Superior temporal gyrus (tissue), 1 donor: ENCODE data around the gene CABP7.

Experiments
- DNase-seq: peaks from one replicate; pipeline ENCODE4 v3.0.0-alpha.2; 2016; ENCODE audit errors: extremely low spot score

CABP7 gene

DNA sequence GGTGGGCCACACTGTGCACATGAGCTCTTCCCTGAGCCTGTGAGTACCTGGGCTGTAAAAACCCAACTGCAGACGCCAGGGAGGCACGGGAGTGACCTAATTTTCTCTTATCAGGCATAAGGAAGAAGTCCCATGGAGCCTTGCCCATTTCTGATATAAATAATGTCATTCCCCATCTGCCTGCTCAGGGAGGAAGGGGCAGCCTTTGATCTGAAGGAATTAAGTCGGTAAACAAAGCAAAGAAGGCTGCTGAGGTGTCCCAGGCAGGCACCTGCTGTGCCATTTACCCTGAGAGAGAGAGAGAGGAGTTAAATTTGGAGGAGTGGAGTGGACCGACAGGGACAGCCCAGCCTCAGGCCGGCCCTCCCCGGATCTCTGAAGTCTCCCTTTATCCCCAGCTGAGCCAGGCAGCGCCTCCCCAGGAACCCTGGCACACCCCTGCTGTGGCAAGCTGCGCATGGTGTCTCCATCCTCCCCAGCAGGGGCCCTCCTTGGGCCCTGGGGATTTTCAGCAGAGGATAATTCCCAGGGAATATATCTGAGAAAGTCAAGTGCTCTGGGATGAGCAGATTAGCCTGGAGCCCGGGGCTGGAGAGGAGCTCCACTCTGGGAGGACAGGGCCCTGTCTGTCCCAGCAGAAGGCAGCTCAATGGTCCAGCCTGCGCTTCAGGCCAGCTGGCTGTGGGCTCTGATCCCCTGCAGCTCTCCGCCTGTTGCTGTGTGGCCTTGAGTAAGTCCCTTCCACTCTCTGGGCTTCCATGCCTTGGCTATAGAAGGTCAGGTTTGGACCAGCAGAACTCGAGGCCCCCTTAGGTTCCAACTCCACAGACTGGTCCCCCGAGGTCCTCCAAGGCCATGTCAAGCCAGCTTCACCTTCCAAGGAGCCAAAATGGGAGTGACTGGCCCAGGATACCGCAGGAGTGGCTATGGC is 17.5 kb upstream of the CABP7 start:
- DNase-seq: no peak

DNA sequence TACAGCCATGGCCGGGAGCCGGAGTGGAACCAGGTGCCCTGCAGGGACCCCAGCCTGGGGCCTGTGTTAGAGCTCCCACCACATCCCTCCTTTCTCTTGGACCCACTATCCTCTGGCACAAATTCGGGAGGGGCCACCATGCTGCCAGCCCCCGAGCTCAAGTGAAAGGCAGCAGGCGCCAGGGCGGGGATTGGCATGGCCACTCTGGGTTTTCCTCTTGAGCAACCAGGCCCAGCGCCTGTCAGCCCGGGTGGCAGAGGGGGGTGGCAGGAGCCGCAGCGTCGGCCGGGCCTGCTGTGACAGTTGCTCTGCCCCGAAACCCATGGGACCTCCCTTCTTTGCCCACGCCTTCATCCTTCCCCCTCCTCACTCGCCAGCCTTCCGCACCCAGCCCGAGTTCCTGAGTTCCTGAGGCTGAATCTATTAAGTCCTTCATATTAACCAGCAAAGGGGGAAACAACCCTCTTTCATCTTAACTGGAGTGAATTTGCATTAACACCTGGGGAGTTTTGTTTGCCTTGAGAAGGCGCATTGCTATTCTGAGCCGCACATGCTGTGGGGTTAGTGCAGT is 16.8 kb upstream of the CABP7 start:
- DNase-seq: no peak

DNA sequence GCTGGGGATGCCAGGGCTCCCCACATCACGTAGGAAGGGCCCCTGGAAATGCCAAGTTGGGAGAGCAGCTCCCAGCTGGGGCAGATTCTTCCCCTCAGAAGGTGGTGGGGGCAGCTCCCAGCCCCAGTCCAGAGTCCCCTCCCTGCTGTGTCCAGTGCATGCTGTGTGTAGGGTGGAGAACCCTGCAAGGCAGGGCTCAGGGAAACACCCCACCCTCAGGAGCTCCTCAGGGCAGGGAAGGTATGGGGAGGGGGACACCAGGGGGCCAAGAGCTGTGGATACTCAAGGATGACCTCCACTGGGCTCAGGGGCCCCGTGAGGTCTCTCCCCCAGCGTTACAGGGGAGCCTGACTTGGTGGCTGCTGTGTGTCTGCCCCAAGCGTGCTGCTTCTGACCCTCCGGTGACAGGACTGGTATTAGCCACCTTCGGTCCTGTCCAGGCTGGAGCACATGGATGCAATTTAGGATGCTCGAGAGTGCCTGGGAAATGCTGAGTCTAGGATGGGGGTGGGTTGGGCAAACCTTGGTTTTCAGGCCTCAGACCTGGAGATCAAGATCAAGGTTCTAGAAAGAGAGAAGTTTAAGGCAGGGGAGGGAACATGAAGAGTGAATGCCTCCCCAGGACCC is 16.1 kb upstream of the CABP7 start:
- DNase-seq: no peak

DNA sequence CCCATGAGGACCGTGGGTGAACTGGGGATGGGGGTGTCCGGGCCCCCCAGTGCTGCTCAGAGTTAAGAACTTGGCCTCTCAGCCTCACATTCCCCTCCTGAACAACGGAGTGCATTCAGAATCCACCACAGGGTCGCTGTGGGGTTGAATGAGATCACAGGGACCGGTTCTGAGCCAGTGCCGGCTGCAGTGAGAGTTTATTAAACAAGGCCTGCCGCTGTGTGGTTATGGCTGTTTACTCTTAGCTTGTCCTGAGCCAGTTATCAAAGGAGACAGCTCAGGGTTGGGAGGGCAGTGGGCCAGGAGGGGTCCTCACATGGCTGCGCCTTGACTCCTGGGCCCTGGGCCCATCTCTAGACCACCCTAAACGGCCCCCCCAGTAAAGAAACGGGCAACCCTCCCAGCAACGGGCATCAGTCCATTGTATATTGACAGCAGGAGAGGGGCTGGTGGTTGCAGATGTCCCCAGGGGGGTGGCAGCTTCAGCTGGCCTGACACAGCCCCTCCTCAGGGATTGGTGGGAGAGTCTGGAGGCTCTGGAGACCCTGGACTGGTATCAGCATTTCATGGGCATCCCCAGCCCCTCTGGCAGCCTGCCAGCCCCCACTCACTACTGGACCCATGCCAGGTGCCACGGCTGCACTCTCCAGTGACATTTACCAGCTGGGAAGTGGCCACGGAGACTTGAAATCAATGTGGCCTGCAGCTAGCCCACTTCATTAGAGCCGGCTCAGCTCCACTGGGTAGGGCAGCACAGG is 15.1 kb upstream of the CABP7 start:
- peak; percentile 84 for DNase-seq

DNA sequence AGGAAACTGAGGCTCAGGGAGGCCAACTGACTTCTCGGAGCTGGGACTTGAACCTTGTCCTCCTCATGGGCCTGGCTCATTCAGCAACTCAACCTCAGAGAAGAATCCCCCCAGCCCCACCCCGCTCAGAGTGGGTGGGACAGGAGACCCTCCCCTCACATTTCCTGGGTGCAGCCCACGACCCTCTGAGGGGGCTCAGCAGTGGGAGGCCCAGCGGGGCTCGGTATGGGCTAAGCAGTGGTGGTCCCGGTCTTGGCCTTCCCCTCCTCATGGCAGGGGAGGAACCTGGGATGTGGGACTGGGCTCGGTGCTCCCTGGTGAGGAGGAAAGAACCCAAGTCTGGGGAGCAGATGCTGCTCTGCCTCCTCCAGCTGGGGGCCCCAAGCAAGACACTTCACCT is 14.2 kb upstream of the CABP7 start:
- DNase-seq: no peak

DNA sequence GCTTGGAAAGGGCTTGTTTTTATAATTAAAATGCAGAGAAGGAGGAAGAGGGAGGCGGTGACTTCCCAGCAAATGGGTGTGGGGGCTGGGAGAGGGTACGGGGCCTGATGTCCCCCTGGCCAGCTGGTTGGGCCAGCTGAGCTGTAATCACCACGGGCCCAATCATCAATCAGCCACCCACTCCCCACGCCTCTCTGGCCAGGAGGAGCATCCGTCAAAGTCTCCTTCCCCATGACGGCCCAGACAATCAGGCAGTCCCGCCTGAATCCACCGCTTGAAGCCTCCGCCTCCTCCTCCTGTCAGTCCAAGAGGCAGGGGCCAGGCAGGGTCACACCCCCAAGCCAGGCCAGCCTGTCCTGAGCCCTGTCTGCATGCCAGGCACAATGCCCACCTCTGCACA is 13.3 kb upstream of the CABP7 start:
- no peak for DNase-seq

DNA sequence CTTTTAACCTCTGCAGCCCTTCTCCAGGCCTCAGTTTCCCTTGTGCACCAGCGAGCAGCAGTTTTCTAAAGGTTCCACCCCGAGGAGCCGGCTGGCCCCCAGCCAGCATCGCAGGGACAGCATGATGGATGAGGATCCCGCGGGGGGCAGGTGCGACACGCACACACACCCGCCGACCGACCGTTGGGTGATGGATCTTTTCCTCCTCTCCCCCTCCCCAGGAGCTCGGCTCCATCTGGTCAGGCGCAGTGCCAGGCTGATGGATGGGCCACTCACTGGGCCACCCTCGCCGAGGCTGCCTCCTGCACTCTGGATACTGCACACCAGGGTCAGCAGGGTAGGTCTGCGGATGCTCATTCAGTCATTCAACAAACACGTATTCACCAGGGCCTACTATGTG is 12.8 kb upstream of the CABP7 start:
- no peak for DNase-seq

DNA sequence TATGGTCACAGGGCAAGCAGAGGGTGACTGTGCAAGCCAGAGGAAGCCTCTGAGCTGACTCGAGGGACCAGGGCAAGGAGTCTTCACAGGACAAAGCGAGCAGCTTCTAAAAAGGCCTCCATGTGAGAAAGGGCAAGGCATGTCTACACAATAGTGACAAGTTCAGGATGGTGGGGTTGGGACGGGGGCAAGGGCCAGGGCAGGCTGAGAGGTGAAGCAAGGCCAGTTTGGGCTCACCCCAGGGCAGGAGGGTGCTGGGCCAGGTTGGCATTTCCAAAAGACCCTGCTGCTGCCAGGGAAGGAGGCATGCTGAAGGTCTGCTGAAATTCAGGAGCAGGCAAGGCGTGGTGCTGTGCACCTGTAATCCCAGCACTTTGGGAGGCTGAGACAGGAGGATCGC is 12.3 kb upstream of the CABP7 start:
- no peak for DNase-seq

DNA sequence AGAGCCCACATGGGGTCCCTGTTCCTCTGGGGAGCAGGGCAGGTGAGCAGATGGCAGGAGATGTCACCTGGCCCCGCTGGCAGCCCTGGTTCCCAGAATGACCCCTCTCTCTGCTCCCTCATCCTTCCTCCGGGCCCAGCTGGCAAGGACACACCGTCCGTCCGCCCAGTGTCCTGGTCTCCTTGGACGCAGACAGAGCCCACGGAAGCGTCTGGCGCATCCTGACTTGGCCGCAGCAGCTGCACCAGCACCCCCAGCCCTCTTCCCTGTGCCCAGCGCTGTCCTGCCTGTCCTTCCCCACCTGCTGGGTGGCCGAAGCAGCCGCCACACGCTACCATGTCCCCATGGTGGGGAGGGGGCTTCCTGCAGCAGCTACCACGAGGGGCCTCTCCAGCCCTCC is 9.6 kb upstream of the CABP7 start:
- no peak for DNase-seq

DNA sequence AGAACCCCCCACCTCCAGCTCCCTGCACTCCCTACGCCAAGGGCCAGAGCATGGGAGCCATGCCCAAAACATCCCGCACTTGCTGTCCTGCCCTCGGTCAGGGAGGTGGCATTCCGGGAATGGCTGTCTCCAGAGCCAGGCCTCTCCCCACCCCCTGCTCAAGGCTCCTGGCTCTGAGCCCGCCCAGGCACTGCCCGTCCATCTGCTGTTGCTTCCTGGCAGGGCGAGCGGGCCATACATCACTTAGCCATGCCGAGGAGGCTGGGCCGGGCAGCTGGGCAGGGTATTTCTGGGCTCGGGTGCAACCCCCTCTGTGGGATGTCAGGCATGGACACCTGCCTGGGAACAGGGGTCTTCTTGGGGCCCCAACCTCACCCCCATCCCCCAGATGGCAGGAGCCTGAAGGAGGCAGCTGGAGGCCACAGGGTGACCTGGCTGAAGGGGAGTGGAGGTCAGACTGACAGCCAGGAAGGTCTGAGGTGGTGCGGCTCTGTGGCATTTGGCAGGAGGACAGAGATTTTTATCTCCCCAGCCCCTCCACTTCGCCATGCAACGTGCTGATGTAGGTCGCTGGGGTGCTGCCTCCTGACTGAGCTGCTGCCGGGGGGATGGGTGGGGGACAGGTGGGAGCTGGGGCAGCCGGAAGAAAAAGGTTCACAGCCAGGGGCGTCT is 8.7 kb upstream of the CABP7 start:
- DNase-seq: no peak

DNA sequence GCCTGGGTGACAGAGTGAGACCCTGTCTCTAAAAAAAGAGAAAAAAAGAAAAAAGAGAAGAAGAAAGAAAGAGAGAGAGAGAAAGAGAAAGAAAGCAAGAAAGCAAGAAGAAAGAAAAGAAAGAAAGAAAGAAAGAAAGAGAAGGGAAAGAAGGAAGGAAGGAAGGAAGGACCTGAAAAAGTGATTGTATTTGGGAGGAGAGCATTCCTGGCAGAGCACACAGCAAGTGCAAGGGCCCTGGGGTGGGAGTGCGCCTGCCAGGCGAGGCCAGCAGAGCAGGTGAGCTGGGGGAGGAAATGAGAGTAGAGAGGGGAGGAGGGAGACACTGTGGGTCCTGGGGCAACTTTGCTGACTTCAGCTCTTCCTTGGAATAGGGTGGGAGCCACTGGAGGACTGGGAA is 7.7 kb upstream of the CABP7 start:
- no peak for DNase-seq

DNA sequence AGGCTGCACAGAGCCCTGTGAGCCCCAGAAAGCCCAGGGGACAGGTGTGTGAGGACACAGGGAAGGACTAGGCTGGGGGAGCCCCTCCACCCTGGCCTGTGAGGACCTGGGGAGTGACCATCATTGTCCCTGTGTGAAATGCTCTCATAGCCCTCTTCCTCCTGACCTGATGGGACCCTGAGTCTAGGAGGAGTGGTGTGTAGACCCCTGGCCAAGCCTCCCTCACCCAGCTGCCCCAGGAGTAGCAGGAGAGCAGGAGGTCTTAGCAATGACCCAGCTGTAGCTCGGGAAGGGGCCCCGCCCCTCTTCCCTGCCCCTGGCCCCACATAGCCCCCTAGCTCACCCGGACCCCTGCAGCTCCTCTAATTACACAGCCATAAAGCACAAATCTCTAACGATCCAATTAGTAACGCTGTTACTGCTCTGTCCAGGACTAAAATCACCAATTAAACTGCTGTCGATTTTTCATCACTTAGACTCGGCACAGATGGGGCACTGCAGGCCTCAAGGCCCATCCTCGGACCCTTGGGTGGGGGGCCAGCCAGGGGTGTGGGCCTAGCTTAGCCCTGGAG is 6.6 kb upstream of the CABP7 start:
- DNase-seq: no peak

DNA sequence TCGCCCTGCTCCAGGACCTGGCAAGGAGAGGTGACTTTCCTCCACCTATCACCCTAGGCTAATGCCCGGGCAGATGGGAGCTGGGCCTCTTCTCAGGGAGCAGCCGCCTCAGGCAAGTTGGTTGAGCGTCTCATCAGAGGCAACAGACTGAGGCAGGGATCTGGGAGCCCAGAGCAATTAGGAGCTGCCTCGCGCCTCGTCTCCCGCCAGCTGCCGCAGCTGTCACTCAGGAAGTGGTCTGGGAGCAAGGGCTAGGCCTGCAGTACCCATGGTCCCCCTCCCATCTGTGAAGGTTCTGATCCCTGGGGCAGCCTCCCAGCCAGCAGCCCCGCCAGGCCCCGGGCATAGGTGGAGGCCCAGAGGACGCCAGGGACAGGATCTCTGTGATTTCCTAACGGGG is 4.6 kb upstream of the CABP7 start:
- no peak for DNase-seq

DNA sequence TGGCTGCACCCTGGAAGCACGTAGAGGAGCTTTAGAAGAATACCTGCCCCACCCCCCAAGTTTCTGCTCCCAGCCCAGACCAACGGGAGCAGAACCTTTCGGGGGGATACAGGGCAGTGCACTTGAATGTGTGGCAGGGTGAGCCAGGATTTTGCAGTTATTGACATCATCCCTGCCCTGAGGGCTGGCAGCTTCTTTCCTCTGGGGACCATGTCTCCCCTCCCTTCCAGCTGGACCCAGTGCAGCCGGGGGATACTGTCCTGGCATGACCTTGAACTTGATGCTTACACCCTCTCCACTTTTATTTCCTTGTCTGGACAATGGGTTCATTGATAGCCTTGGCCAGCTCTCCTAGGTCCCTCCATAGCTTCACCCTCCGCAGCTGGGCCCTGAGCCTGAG is 4.1 kb upstream of the CABP7 start:
- DNase-seq: no peak

DNA sequence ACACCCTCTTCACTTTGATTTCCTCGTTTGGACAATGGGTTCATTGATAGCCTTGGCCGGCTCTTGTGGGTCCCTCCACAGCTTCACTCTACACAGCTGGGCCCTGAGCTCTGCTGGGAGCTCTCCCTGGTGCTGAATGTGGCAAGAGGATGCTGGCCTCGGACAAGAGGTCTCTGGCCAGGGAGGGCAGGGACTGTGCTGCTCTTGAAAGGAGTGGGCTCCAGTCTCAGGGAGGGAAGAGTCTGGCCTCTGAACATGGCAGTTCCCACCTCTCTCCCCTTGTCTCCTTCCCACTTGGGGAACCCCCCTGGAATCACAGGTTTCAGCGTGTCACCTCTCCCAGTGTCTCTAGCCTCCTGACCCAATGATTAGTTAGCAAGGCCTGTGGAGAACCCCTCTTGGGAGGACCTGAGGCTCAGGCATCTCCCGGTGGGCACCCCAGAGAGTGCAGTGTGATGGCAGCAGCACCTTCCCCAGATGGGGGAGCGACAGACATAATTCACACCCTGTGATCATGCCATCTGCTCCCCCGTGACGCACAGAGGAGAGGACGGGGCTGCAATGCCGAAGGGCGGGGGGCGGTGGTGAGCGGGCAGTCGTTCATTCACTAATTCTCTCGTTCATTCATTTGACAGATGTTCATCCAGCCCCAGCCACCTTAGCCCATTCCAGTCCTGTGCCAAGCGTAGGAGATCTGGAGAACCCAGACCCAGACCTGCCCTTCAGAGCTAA is 2.8 kb upstream of the CABP7 start:
- DNase-seq: peak; percentile 89

DNA sequence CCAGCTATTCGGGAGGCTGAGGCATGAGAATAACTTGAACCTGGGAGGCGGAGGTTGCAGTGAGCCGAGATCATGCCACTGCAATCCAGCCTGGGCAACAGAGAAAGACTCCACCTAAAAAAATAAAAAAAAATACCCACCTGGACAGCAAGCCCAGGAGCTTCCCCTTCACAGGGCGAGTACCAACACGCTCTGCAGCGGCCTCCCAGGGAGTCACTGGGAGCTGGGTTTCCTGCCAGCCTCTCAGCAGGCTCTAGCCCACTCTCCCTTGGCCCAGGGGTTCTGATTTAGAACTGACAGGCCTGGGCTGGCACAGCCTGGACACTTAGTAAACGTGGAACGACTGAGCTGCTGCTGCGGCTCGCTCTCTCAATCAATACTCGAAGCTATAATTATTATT is 2.0 kb upstream of the CABP7 start:
- DNase-seq: no peak

DNA sequence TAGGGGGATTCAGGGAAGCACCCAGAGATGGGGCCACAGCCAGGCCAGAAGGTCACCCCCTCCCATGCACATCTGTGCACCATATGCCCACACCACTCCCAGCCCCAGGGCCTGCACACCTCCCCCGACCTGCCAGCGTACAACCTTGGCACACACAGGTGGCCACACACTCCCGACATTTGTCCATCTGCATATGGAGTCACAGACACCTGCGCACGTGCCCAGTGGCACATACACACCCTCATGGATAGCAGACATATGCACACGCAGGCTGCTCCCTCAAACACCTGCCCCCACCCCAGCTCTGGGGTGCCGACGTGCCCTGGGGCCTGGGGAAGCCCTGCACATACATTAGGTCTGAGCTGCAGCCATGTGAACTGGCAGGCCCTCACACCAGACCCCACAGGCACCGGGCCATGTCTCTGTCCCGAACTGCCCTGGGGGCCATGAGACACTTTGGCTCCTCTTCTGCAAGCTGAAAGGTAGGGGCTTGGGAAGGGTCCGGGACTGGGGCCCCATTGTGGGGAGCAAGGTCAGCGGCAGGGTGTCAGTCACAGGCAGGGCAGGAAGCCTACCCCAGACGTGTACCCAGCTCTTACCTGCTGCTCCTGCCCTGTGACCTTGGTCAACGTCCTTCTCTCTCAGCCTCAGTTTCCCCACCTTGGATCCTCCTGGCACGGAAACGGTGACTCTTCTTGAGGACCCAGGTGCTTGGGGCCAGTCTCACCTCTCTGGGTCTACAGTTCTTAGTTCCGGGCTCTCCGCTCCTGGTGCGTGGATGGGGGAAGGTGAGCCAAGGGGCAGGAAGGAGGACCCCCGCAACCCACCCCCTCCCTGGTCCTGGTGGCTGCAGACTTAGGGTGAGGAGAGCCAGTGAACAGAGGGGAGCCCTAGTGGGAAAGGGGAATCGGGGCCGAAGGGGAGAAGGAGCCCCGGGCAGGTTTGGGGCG is 579 bp upstream of the CABP7 start:
- no peak for DNase-seq

DNA sequence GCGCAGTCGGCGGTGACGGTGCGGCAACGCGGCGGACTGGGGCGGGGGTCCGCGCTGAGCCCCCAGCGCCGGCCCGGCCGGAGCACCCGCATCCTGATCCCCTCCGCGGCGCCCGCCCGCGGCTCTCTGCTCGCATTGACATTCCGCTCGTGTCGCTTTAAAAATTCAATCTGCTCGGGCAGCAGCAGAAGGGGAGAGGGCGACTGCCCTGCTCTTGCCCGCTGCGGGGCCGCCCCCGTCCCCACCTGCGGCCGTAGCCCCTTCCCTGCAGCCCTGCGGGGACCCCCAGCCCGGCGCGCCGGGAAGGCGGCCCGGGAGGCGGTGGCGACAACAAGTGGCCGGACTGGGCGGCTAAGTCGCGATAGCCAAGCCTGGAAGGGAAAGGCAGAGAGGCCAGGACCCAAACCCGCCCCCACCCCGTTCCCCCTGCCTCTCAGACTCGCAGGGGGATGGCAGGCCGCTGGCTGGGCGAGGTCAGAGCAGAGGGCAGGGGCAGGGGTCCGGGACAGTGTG is 1.1 kb downstream of the CABP7 start:
- no peak for DNase-seq

DNA sequence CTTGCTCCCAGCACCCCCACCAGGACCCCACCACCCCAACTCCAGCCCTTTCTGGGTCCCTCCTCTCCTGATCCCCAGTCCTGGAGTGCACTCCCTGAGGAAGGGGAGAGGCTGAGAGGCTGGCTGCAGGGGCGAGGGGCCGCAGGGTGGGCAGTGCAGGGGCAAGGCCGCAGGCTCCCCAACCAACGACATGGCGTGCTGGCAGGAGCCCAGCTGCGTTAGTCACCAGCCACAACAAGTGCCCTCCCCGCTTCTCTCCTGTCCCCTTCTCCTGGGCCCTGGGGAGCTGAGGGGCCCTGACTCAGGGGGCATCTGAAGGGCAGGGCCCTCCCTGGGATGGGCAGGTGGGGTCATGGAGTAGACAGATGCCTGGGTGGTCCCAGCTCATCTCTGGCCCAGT is 2.3 kb downstream of the CABP7 start:
- DNase-seq: no peak
